Stimulated activated CD4-positive, alpha-beta T cell treated with anti-CD3 and anti-CD28 coated beads, Interleukin-12 subunit alpha, Interleukin-12 subunit beta, amount 100 ng/mL, for 24 hours (primary cell): Measurements from ENCODE around the gene PNMT.

ENCODE experiments used
- DNase-seq, 2 experiments: peaks; one replicate each; pipeline ENCODE4 v3.0.0-alpha.2; 2020; ENCODE audit warnings: low read depth in 2 of 2

Gene PNMT

GRCh38 chr17:39633570-39634183 is 34.6 kb upstream of the PNMT start:
- no peak for DNase-seq

- no peak for DNase-seq
Measured at GRCh38 chr17:39634384-39634871, 33.8 kb upstream of the PNMT start.

DNA sequence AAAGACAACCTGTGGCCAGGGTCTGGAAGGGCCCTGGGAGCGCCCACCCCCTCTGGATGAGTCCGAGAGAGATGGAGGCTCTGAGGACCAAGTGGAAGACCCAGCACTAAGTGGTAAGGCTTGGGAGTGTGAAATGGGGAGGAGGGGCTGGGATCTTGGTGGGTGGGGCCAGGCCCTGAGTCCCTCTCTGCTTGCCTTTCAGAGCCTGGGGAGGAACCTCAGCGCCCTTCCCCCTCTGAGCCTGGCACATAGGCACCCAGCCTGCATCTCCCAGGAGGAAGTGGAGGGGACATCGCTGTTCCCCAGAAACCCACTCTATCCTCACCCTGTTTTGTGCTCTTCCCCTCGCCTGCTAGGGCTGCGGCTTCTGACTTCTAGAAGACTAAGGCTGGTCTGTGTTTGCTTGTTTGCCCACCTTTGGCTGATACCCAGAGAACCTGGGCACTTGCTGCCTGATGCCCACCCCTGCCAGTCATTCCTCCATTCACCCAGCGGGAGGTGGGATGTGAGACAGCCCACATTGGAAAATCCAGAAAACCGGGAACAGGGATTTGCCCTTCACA is 32.6 kb upstream of the PNMT start:
- DNase-seq: no peak

- no peak for DNase-seq
Measured at GRCh38 chr17:39636587-39636926, 31.7 kb upstream of the PNMT start.

DNA sequence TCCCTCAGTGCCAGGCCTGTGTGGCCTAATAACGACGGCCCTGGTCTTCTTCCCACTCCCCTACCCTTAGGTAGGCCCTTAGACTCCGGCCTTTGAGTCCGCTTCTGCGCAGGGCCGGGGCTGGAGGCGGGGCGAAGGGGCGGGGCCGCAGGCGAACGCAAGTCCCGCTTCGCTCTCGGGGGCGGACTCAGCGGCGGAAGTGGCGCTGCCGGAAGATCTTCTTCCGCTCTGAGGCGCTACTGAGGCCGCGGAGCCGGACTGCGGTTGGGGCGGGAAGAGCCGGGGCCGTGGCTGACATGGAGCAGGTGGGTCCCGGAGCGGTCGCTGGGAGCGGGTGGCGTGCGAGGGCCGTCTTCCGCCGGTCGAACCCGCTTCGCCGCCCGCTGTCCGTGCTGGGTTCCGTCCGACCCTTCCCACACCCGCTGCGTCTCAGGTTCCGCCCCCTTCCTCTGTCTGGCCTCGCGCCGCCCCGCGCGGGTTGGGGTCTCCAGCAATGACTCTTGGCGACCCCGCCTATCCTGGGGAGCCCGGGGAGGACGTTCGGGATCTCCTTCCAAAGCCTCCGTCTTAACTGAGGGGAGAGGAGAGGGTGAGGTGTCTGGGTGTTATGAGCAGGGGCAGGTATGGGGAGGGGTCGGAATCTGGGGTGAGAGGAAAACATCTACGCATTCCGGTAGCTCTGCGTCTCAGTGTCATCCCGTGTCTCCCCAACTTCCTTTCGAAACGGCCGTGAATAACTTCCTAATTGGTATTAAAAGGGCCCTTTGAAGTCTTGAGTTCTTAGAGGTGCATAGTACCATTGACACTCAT is 31.1 kb upstream of the PNMT start, which contains the start of gene STARD3:
STARD3 (plus strand) TSS at position 218 of the 810 bp plus-strand sequence. CDS start 16,388 bp downstream, outside the sequence.
- DNase-seq: peak; percentile 71 to 93

DNA sequence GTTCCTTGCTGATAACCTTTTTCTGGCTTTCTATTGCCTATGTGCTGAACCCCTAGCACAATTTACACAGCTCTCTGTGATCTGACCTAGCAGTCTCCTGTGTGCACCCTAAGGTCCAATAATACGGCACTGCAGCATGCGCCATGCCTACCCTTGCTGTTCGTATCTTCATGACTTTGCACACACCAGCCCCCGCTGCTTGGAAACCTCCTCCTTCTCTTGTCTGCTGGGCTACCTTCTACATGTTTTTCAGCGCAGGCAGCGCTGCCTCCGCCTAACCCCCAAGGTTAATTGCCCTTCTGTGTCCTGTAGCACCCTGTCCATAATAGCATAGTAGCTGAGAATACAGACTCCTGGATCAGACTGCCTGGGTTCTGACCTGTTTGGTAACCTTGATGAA is 29.9 kb upstream of the PNMT start:
- DNase-seq: no peak

- no peak for DNase-seq
Measured at GRCh38 chr17:39639043-39639442, 29.2 kb upstream of the PNMT start.

DNA sequence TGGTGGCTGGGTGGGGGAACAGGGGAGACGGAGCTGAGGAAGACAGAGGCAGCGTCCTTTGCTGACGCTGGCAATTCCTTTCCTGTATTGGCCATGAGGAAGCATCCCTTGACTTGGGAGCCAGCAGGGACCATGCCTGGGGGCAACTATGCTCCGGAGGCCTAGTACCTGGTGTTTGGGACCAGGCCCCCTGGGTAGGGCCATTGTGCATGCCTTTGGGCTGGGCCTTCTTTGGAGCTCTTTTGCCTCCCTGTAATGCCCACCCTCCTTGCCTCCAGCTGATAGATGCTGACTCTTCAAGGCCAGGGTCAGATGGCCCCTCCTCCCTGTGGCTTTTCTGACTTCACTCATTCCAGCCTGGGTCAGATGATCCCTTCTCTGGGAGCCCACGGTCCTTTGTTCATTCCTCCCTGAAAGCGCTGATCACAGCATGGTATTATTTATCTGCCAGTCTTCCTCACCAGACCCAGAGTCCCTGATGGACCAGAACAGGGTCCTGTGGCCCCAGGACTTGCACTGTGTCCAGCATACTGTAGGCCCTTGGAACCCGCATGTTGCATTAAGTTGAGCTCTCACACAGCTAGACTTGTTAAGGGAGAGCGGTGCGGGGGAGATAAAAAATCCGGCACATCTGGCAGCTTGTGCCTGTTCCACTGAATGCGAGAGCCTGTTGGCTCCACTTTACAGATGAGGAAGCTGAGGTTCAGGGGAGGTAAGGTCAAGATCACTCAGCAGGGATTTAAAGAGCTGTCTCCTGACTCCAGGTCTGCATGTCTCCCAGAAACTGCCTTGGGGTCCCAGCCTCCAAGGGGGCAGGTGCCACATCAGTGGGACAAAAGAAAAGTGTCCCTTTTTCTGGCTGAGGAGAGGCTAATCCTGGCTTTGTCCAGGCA is 28.4 kb upstream of the PNMT start:
- DNase-seq: no peak

GRCh38 chr17:39640591-39641031 is 27.6 kb upstream of the PNMT start:
- no peak for DNase-seq

DNA sequence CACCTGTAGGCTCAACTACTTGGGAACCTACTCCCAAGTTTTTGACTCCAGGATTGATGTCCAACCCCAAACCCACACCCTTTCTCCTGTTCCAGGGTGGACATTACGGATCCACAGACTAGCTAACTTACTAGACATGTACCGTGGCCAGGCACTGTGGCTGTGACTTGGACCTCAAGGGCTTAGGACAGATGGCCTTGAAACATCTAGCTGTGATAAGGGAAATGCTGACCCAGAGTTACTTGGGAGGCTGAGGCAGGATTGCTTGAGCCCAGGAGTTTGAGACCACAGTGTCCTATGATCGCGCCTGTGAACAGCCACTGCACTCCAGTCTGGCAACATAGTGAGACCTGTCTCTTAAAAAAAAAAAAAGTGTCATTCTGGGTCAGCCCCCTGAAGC is 27.2 kb upstream of the PNMT start:
- no peak for DNase-seq

GRCh38 chr17:39641883-39642282 is 26.4 kb upstream of the PNMT start:
- DNase-seq: no peak

- no peak for DNase-seq
Measured at GRCh38 chr17:39642291-39643074, 25.8 kb upstream of the PNMT start.

DNA sequence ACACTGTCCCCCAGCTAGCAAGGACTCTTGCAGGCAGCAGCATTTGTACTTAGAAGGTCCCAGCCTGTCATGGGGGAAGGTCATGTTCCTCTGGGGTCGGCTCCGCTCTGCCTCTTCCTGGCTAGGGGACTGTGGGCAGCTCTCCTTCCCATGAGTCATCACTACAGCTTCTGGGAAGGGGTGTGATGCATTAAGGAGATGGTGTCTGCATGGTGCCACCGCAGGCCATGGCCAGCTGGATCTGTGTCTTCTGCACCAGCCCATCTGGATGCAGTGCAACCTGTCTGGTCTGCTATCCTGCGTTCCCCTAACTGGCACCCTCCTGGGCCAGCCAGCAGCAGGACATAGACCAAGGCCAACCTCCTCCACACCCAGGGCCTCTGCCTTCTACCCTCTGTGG is 25.0 kb upstream of the PNMT start:
- no peak for DNase-seq

DNA sequence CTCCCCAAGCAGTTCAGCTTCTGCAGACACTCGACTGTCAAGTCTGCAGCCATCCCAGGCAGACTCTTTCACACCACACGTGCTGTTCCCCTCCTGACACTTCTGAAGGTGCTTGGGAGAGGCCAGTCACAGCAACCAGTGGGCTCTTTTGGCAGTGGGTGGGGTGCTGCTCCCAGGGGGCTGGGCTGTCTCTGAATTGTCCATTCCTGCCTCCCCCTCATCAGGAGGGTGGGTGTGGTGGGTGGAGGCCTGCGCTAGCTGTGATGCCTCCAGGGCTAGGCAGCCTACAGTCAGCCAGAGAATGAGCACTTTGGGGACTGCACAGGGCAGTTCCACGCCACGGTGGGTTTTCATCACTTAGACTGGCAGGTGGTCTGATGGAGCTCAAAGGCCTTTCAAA is 21.0 kb upstream of the PNMT start:
- DNase-seq: no peak

- no peak for DNase-seq
Measured at GRCh38 chr17:39648616-39649366, 19.5 kb upstream of the PNMT start.

DNA sequence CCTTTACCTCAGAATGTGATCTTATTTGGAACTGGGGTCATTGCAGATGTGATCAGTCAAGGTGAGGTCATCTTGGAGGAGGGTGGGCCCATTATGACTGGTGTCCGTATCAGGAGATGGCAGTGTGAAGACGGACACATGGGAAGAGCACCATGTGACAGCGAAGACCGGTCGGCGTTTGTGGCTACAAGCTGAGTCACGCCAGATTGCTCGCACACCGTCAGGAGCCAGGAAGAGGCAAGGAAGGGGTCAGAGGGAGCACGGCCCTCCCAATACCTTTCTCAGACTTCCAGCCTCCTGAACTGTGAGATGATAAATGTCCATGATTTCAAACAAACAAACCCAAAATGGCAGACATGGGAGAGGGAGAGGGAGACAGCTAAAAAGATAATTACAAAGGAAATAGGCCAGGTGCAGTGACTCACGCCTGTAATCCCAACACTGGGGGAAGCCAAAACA is 18.1 kb upstream of the PNMT start:
- no peak for DNase-seq

GRCh38 chr17:39651923-39652586 is 16.2 kb upstream of the PNMT start:
- DNase-seq: no peak

DNA sequence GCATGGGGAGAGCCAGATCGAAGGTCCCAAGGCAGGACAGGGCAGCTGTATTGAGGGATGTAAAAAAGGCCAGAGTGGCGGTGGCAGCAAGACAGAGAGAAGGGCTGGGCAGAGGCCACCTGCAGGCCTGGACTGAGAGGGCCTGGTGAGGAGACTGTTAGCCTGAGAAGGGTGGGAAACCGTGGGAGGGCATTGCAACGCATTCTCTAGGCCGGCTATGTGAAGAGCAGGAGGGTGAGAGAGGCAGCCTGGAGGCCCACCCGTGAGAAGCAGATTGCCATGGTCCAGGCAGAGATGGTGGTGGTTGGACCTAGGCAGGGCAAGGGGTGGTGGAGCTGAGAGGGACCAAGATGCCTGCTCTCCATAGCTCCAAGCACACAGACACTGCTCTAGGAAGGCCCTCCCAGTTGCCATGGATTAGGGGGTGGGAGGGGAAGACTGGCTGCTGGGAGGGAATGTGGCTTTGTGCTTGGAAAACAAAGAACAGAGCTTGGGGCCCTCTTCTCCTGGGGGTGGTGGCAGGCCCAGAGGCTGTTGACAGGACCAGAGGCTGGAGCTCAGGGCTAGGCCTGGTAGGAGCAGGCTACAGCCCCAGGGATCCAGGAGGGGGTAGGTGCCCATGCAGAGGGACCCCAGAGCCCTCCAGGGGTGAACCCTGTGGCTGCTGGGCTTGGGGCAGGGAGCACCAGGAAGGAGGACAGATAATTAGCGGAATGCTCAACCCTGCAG is 15.5 kb upstream of the PNMT start:
- no peak for DNase-seq

- DNase-seq: no peak
Measured at GRCh38 chr17:39653316-39653661, 15.0 kb upstream of the PNMT start.
